HCT116 (cell line): ENCODE results near the gene IGLL5. TPM values are rescaled to one million over a fixed set of nuclear protein-coding genes. Genes with fewer than 3 reads are reported as not detected.

Experiments used
- ATAC-seq: fragments of 200-7000 bp; cut with Tn5 transposase; 2 replicates; pipeline ENCODE4 v1.9.1; 2020; ENCODE audit warnings: mild to moderate bottlenecking, moderate library complexity
- BruUV-seq: library from RNA; stranded (reverse); fragments of 400-500 nt; replicated peaks from 2 replicates; lab custom pipeline; 2021; lab: Mats Ljungman, UMichigan
- CTCF ChIA-PET: fragments of 300-600 bp; sonication (Branson Sonifier 250); formaldehyde crosslinking; loops from one replicate; lab custom pipeline; 2021; ENCODE audit warnings: antibody characterized with exemption; lab: Charles Lee
- POLR2A ChIA-PET: fragments of 300-600, 350-600 bp; sonication (Branson Sonifier 250); formaldehyde crosslinking; loops from one replicate; lab custom pipeline; 2021; ENCODE audit warnings: antibody characterized with exemption; lab: Charles Lee
- RAD21 ChIA-PET, 2 experiments: fragments of 300-600 bp; sonication (Branson Sonifier 250); formaldehyde crosslinking; loops; one replicate each; lab custom pipeline; 2023; ENCODE audit warnings: low total read pairs in 2 of 2; ENCODE audit not compliant: uncharacterized antibody in 2 of 2, unreplicated experiment in 2 of 2, low non-redundant PET in 1 of 2; lab: Charles Lee
- DNase-seq: peaks from one replicate; pipeline ENCODE4 v3.0.0-alpha.2; 2010; ENCODE audit warnings: low read depth, low spot score
- H2AFZ ChIP-seq: fragments of 200-600 bp; shearing (Covaris generic), sonication (generic); 2 replicates; pipeline ENCODE4 v1.6.1; 2017; ENCODE audit warnings: low read depth, mixed run types, mixed read lengths, antibody characterized with exemption, low read length; ENCODE audit not compliant: poor library complexity, severe bottlenecking
- H3K27ac ChIP-seq: 2 replicates; pipeline ENCODE4 v1.5.1; 2012; ENCODE audit warnings: low read depth, low read length
- H3K27me3 ChIP-seq: fragments of 200-600 bp; sonication (generic); 2 replicates; pipeline ENCODE4 v1.6.1; 2016; ENCODE audit warnings: mixed run types, low read length, mixed read lengths; ENCODE audit not compliant: insufficient read depth
- H3K36me3 ChIP-seq, 2 experiments: fragments of 200-500 bp in 1 of 2; fragments of 200-600 bp in 1 of 2; sonication (Bioruptor generic) in 1 of 2; sonication (generic) in 1 of 2; 2 replicates each; pipeline versions ENCODE4 v1.5.1 to v1.6.1; 2014 to 2016; ENCODE audit warnings: low read length in 2 of 2, inconsistent platforms in 1 of 2, mixed read lengths in 1 of 2, mixed run types in 1 of 2; ENCODE audit not compliant: insufficient read depth in 2 of 2, control insufficient read depth in 1 of 2
- H3K4me1 ChIP-seq, 2 experiments: fragments of 200-600 bp in 1 of 2; sonication (generic) in 1 of 2; 2 replicates each; pipeline versions ENCODE4 v1.5.1 to v1.6.1; 2012 to 2017; ENCODE audit warnings: low read length in 2 of 2, inconsistent platforms in 1 of 2, mild to moderate bottlenecking in 1 of 2, mixed read lengths in 1 of 2, mixed run types in 1 of 2, moderate library complexity in 1 of 2; ENCODE audit not compliant: insufficient read depth in 2 of 2, control insufficient read depth in 1 of 2
- H3K4me2 ChIP-seq: fragments of 200-600 bp; sonication (generic); 2 replicates; pipeline ENCODE4 v1.6.1; 2017; ENCODE audit warnings: mixed run types, low read length, mixed read lengths
- H3K4me3 ChIP-seq, 2 experiments: fragments of 200-600 bp in 1 of 2; sonication (generic) in 1 of 2; replicated peaks in 1 of 2; 2 replicates each; pipeline ENCODE4 v1.5.1; 2011 to 2016; ENCODE audit warnings: low read length in 2 of 2, control low read depth in 1 of 2, low read depth in 1 of 2, mild to moderate bottlenecking in 1 of 2, mixed read lengths in 1 of 2, mixed run types in 1 of 2
- H3K79me2 ChIP-seq: fragments of 200-600 bp; sonication (generic); 2 replicates; pipeline ENCODE4 v1.6.1; 2017; ENCODE audit warnings: mild to moderate bottlenecking, mixed run types, low read length, moderate library complexity, mixed read lengths; ENCODE audit not compliant: insufficient read depth
- H3K9ac ChIP-seq: fragments of 200-600 bp; sonication (generic); 2 replicates; pipeline ENCODE4 v1.6.1; 2016; ENCODE audit warnings: low read length, mixed read lengths
- H3K9me2 ChIP-seq: fragments of 200-600 bp; sonication (generic), shearing (Covaris generic); 2 replicates; pipeline ENCODE4 v1.6.1; 2017; ENCODE audit warnings: mixed run types, mild to moderate bottlenecking, moderate library complexity; ENCODE audit not compliant: insufficient read depth
- H3K9me3 ChIP-seq, 2 experiments: fragments of 200-500 bp in 1 of 2; fragments of 200-600 bp in 1 of 2; sonication (Bioruptor generic) in 1 of 2; sonication (generic) in 1 of 2; 2 replicates each; pipeline ENCODE4 v1.6.1; 2014 to 2017; ENCODE audit warnings: low read length in 2 of 2, mixed read lengths in 2 of 2, inconsistent platforms in 1 of 2, low read depth in 1 of 2, mild to moderate bottlenecking in 1 of 2, mixed run types in 1 of 2, moderate library complexity in 1 of 2; ENCODE audit not compliant: control insufficient read depth in 1 of 2, insufficient read depth in 1 of 2
- H4K20me1 ChIP-seq: fragments of 200-600 bp; sonication (generic), shearing (Covaris generic); 2 replicates; pipeline ENCODE4 v1.6.1; 2017; ENCODE audit warnings: mixed run types, mild to moderate bottlenecking, moderate library complexity; ENCODE audit not compliant: insufficient read depth
- CBX3 ChIP-seq: IDR thresholded peaks from 2 replicates; pipeline ENCODE4 v1.6.1; 2012; ENCODE audit warnings: low read depth
- CEBPB ChIP-seq: IDR thresholded peaks from 2 replicates; pipeline ENCODE4 v1.6.1; 2012; ENCODE audit warnings: low read depth
- EGR1 ChIP-seq: IDR thresholded peaks from 2 replicates; pipeline ENCODE4 v1.6.1; 2012; ENCODE audit warnings: low read depth
- ELF1 ChIP-seq: IDR thresholded peaks from 2 replicates; pipeline ENCODE4 v1.6.1; 2012; ENCODE audit warnings: low read depth, borderline replicate concordance
- EZH2 ChIP-seq: fragments of 200-600 bp; sonication (generic); IDR thresholded peaks from 2 replicates; pipeline ENCODE4 v1.6.1; 2017; ENCODE audit warnings: antibody characterized with exemption, mixed run types
- EZH2phosphoT487 ChIP-seq: fragments of 200-600 bp; IDR thresholded peaks from 2 replicates; pipeline ENCODE4 v1.6.1; 2018; ENCODE audit warnings: antibody characterized with exemption, borderline replicate concordance
- FOSL1 ChIP-seq: IDR thresholded peaks from 2 replicates; pipeline ENCODE4 v1.6.1; 2012; ENCODE audit warnings: low read depth
- POLR2A ChIP-seq: IDR thresholded peaks from 2 replicates; pipeline ENCODE4 v1.7.0; 2011; ENCODE audit warnings: borderline replicate concordance; ENCODE audit not compliant: insufficient read depth, insufficient read length; ENCODE audit errors: extremely low read depth
- POLR2AphosphoS5 ChIP-seq: IDR thresholded peaks from 2 replicates; pipeline ENCODE4 v1.6.1; 2011; ENCODE audit warnings: mild to moderate bottlenecking, low read depth, low read length, moderate library complexity
- RAD21 ChIP-seq: IDR thresholded peaks from 2 replicates; pipeline ENCODE4 v1.6.1; 2012; ENCODE audit warnings: low read depth, mild to moderate bottlenecking
- SIN3A ChIP-seq: IDR thresholded peaks from 2 replicates; pipeline ENCODE4 v1.6.1; 2012; ENCODE audit warnings: low read depth
- SP1 ChIP-seq: IDR thresholded peaks from 2 replicates; pipeline ENCODE4 v1.6.1; 2012; ENCODE audit warnings: low read depth
- TCF7L2 ChIP-seq: IDR thresholded peaks from 2 replicates; pipeline ENCODE4 v1.7.0; 2011; ENCODE audit warnings: borderline replicate concordance, inconsistent platforms; ENCODE audit not compliant: insufficient read depth, insufficient read length; ENCODE audit errors: extremely low read depth
- YY1 ChIP-seq: IDR thresholded peaks from 2 replicates; pipeline ENCODE4 v1.6.1; 2011; ENCODE audit warnings: low read length, low read depth, moderate library complexity, mild to moderate bottlenecking; ENCODE audit not compliant: insufficient replicate concordance; ENCODE audit errors: extremely low read depth
- ZNF274 ChIP-seq: fragments of 200-500 bp; sonication (Bioruptor generic); IDR thresholded peaks from 2 replicates; pipeline ENCODE4 v1.6.1; 2014; ENCODE audit warnings: mild to moderate bottlenecking, low read depth, low read length, inconsistent platforms
- intact Hi-C: fragments of 100-400 bp; cut with micrococcal nuclease; formaldehyde crosslinking; loops from 2 replicates; pipeline ENCODE4 v1.10.0; 2022
- total RNA-seq: library from RNA; stranded (reverse); gene quantifications from one replicate; pipeline ENCODE4 v1.2.1, GENCODE V29; 2021; ENCODE audit not compliant: unreplicated experiment
- TF ChIP-seq, protein P1 (sequence below), 3 experiments: fragments of 200-600 bp in 1 of 3; sonication (generic) in 1 of 3; IDR thresholded peaks in 2 of 3; conservative IDR thresholded peaks in 1 of 3; 2 replicates each; pipeline ENCODE4 v1.5.1; 2012 to 2017; ENCODE audit warnings: low read depth in 2 of 3, low read length in 2 of 3, antibody characterized with exemption in 1 of 3, borderline replicate concordance in 1 of 3, control low read depth in 1 of 3, mild to moderate bottlenecking in 1 of 3, mixed read lengths in 1 of 3, mixed run types in 1 of 3, moderate library complexity in 1 of 3; ENCODE audit not compliant: insufficient read depth in 1 of 3
- TF ChIP-seq, protein P2 (sequence below): IDR thresholded peaks from 2 replicates; pipeline ENCODE4 v1.6.1; 2012
- TF ChIP-seq, protein P3 (sequence below): IDR thresholded peaks from 2 replicates; pipeline ENCODE4 v1.6.1; 2012
- TF ChIP-seq, protein P4 (sequence below): IDR thresholded peaks from 2 replicates; pipeline ENCODE4 v1.6.1; 2012; ENCODE audit warnings: low read depth

Gene IGLL5
- total RNA-seq, 1 experiment from 2014 or later: not detected

DNA sequence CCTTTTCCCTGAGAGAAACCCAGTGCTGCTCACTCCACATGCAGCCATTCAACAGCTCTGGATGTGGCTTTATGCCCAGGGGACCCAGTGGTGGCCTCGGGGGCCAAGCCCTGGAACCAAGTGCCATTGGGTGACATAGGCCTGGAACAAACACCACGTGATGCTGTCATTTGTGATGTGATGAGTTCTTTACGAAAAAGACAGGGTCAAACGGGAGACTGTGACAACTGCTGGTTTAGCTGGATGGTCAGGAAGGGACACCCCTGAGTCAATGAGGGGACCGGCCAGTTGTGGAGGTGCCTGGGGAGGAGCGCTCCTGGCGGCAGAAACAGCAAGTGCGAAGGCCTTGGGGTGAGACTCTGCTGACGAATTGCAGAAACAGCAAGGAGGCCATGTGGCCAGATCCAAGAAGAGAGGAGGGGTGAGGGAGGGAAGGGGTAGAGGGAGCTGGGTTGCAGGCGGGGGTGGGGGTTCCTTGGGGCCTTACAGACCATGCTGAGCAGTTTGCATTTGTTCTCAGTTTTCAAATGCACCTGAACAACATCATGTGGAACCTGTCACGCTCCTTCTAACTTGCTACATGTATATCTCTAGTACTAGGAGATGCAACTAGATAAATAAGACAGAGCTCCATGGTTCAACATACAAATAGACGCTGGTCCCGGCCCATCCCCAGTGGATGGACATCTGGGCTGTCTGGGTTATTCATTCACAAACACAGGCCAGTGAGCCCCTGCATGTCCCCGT is 56.1 kb downstream of the IGLL5 start:
- ChIA-PET POLR2A (no interaction called here), CTCF (interaction anchor here (1.4 to 3.1 kb wide), 3 partner anchors 11 to 480 kb away, joined by 3 to 9 read pairs (median 4); no protein-coding TSS in a partner anchor)
- no peaks in the 10 kb centered on the region for H3K9me2 ChIP-seq
- no peak overlapping the region for H3K4me2 ChIP-seq
- H3K9me3 ChIP-seq: no peaks in the 10 kb centered on the region
- no peak overlapping the region for H3K9ac ChIP-seq
- TF ChIP-seq, protein P1, sequence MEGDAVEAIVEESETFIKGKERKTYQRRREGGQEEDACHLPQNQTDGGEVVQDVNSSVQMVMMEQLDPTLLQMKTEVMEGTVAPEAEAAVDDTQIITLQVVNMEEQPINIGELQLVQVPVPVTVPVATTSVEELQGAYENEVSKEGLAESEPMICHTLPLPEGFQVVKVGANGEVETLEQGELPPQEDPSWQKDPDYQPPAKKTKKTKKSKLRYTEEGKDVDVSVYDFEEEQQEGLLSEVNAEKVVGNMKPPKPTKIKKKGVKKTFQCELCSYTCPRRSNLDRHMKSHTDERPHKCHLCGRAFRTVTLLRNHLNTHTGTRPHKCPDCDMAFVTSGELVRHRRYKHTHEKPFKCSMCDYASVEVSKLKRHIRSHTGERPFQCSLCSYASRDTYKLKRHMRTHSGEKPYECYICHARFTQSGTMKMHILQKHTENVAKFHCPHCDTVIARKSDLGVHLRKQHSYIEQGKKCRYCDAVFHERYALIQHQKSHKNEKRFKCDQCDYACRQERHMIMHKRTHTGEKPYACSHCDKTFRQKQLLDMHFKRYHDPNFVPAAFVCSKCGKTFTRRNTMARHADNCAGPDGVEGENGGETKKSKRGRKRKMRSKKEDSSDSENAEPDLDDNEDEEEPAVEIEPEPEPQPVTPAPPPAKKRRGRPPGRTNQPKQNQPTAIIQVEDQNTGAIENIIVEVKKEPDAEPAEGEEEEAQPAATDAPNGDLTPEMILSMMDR (IDR thresholded peaks at IDR 0.05 in 2 of 3, conservative IDR thresholded peaks at IDR 0.05 in 1 of 3; ENCODE audit: borderline replicate concordance in 1 of 3, insufficient read depth in 1 of 3, low read depth in 2 of 3, low read length in 2 of 3): no peak
- TF ChIP-seq, protein P2, sequence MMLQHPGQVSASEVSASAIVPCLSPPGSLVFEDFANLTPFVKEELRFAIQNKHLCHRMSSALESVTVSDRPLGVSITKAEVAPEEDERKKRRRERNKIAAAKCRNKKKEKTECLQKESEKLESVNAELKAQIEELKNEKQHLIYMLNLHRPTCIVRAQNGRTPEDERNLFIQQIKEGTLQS: no peak
- TF ChIP-seq TCF7L2 (no peak), ELF1 (no peak), SIN3A (no peak), CBX3 (no peak), SP1 (no peak), CEBPB (no peak), POLR2AphosphoS5 (no peak), EZH2 (no peak), RAD21 (no peak), FOSL1 (no peak), EGR1 (no peak), YY1 (no peak), POLR2A (no peak), ZNF274 (no peak), EZH2phosphoT487 (no peak)
- TF ChIP-seq, protein P3, sequence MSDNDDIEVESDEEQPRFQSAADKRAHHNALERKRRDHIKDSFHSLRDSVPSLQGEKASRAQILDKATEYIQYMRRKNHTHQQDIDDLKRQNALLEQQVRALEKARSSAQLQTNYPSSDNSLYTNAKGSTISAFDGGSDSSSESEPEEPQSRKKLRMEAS: no peak
- TF ChIP-seq, protein P4, sequence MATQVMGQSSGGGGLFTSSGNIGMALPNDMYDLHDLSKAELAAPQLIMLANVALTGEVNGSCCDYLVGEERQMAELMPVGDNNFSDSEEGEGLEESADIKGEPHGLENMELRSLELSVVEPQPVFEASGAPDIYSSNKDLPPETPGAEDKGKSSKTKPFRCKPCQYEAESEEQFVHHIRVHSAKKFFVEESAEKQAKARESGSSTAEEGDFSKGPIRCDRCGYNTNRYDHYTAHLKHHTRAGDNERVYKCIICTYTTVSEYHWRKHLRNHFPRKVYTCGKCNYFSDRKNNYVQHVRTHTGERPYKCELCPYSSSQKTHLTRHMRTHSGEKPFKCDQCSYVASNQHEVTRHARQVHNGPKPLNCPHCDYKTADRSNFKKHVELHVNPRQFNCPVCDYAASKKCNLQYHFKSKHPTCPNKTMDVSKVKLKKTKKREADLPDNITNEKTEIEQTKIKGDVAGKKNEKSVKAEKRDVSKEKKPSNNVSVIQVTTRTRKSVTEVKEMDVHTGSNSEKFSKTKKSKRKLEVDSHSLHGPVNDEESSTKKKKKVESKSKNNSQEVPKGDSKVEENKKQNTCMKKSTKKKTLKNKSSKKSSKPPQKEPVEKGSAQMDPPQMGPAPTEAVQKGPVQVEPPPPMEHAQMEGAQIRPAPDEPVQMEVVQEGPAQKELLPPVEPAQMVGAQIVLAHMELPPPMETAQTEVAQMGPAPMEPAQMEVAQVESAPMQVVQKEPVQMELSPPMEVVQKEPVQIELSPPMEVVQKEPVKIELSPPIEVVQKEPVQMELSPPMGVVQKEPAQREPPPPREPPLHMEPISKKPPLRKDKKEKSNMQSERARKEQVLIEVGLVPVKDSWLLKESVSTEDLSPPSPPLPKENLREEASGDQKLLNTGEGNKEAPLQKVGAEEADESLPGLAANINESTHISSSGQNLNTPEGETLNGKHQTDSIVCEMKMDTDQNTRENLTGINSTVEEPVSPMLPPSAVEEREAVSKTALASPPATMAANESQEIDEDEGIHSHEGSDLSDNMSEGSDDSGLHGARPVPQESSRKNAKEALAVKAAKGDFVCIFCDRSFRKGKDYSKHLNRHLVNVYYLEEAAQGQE: no peak
- TF ChIP-seq, all 23 proteins: peak for 0
- no peaks in the 10 kb centered on the region for H4K20me1 ChIP-seq
- H3K79me2 ChIP-seq: no peaks in the 10 kb centered on the region
- H3K4me1 ChIP-seq: peaks cover 0 to 3% of the 10 kb centered on the region in 2 experiments; a peak in 1 of 4 replicates
- no peaks in the 10 kb centered on the region for H3K36me3 ChIP-seq
- no peaks in the 10 kb centered on the region for H3K27me3 ChIP-seq
- H3K4me3 ChIP-seq: no peak overlapping the region
- RAD21 ChIA-PET: no interaction called here
- no peak overlapping the region for H2AFZ ChIP-seq
- no peak for DNase-seq
- no peak for ATAC-seq
- intact Hi-C loops: loop anchor here (5.0 kb wide), 1 partner anchor 96 kb away; no protein-coding TSS in a partner anchor
- no peak overlapping the region for H3K27ac ChIP-seq
- no TSS peak for BruUV-seq
